Measurements from ENCODE around the gene RFC1. TPM values are rescaled to one million over a fixed set of nuclear protein-coding genes. Genes with fewer than 3 reads are reported as not detected.

Gene RFC1
- total and polyA plus RNA-seq, 4 donors = 13.3 to 45.2 (median 30.8) TPM

DNA sequence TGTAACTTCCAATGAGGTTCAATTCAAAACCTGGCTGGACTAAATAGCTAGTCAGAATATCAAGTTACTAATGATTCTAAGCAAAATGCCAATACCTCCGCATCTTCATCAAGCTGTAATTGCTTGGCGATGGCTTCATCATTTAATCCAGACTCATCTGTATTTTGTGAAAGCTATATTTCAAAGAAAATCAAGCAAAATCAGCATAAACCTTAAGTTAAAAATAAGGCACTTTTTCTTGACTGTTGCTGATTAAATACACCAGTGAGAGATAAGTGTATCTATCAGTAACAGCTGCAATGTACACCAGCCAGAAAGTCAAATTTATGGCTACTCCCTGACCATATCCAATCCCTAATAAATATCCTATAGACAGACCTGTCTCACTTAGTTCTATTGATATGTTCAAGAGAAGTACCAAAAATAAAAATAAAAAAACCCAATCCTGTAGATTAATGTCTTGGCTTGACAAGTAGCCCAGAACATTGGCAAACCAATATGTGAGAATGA lies 39.6 kb downstream of the RFC1 start:
- Histone ChIP-seq H3K4me3 (ENCODE audit: low read depth in 1 of 3, low read length in 3 of 3) (no peak overlapping the region), H3K9ac (ENCODE audit: low read depth in 1 of 2, low read length in 2 of 2) (no peak overlapping the region), H3K36me3 (ENCODE audit: control insufficient read depth in 4 of 4, insufficient read depth in 3 of 4, low read depth in 1 of 4, low read length in 3 of 4) (peaks cover 0 to 6% (median 2%) of the 10 kb centered on the region in 4 donors), H3K27ac (ENCODE audit: low read depth in 1 of 2, low read length in 2 of 2) (no peak overlapping the region), H3K4me1 (ENCODE audit: control insufficient read depth in 4 of 4, insufficient read depth in 4 of 4, low read length in 3 of 4) (peaks cover 11 to 20% (median 14%) of the 10 kb centered on the region in 4 donors), H3K27me3 (ENCODE audit: control insufficient read depth in 4 of 4, insufficient read depth in 4 of 4, low read length in 3 of 4) (no peaks in the 10 kb centered on the region), H3K9me3 (ENCODE audit: control insufficient read depth in 4 of 4, low read length in 3 of 4) (no peaks in the 10 kb centered on the region)
- DNase-seq (ENCODE audit: low spot score) = no peak
- no peak for TF ChIP-seq ZBTB33 (IDR thresholded peaks at IDR 0.05)
- no peak for TF ChIP-seq JUND (IDR thresholded peaks at IDR 0.05)
- no peak for TF ChIP-seq RAD21 (IDR thresholded peaks at IDR 0.05)
- TF ChIP-seq NR2F2 (IDR thresholded peaks at IDR 0.05) = no peak
- no peak for TF ChIP-seq HNF4G (IDR thresholded peaks at IDR 0.05)
- TF ChIP-seq, protein P1, sequence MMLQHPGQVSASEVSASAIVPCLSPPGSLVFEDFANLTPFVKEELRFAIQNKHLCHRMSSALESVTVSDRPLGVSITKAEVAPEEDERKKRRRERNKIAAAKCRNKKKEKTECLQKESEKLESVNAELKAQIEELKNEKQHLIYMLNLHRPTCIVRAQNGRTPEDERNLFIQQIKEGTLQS (IDR thresholded peaks at IDR 0.05) = no peak
- TF ChIP-seq TAF1 (conservative IDR thresholded peaks at IDR 0.05) = no peak
- no peak for TF ChIP-seq FOXA2 (IDR thresholded peaks at IDR 0.05)
- TF ChIP-seq YY1 (IDR thresholded peaks at IDR 0.05) = no peak
- no peak for TF ChIP-seq EGR1 (IDR thresholded peaks at IDR 0.05; ENCODE audit: low read depth in 2 of 2)
- 98% methylated on average over 2 of the region's 2 CpGs for WGBS

GRCh38 chr4:39324897-39325613 lies 41.1 kb downstream of the RFC1 start:
- Histone ChIP-seq H3K9me3 (ENCODE audit: control insufficient read depth in 4 of 4, low read length in 3 of 4) (no peaks in the 10 kb centered on the region), H3K36me3 (ENCODE audit: control insufficient read depth in 4 of 4, insufficient read depth in 3 of 4, low read depth in 1 of 4, low read length in 3 of 4) (peaks cover 0 to 6% (median 2%) of the 10 kb centered on the region in 4 donors), H3K27me3 (ENCODE audit: control insufficient read depth in 4 of 4, insufficient read depth in 4 of 4, low read length in 3 of 4) (no peaks in the 10 kb centered on the region), H3K4me1 (ENCODE audit: control insufficient read depth in 4 of 4, insufficient read depth in 4 of 4, low read length in 3 of 4) (peaks cover 11 to 17% (median 13%) of the 10 kb centered on the region in 4 donors), H3K4me3 (ENCODE audit: low read depth in 1 of 3, low read length in 3 of 3) (no peak overlapping the region), H3K9ac (ENCODE audit: low read depth in 1 of 2, low read length in 2 of 2) (no peak overlapping the region), H3K27ac (ENCODE audit: low read depth in 1 of 2, low read length in 2 of 2) (peak overlapping the region; percentile 72 to 89)
- WGBS = 59% methylated on average over 4 of the region's 4 CpGs
- no peak for DNase-seq (ENCODE audit: low spot score)
- no peak for TF ChIP-seq ZBTB33 (IDR thresholded peaks at IDR 0.05)
- peak; percentile 65 to 68 for TF ChIP-seq HNF4A (conservative IDR thresholded peaks at IDR 0.05)
- TF ChIP-seq RAD21 (IDR thresholded peaks at IDR 0.05) = peak; percentile 39 to 51
- TF ChIP-seq FOXA1 (IDR thresholded peaks at IDR 0.05) = no peak
- peak; percentile 76 for TF ChIP-seq YY1 (IDR thresholded peaks at IDR 0.05)
- peak; percentile 65 to 82 for TF ChIP-seq RXRA (IDR thresholded peaks at IDR 0.05)
- TF ChIP-seq, protein P1 (IDR thresholded peaks at IDR 0.05) = peak; percentile 28
- TF ChIP-seq SP1 (IDR thresholded peaks at IDR 0.05) = peak; percentile 57
- no peak for TF ChIP-seq HNF4G (IDR thresholded peaks at IDR 0.05)
- TF ChIP-seq EGR1 (IDR thresholded peaks at IDR 0.05; ENCODE audit: low read depth in 2 of 2) = no peak
- TF ChIP-seq, protein P2, sequence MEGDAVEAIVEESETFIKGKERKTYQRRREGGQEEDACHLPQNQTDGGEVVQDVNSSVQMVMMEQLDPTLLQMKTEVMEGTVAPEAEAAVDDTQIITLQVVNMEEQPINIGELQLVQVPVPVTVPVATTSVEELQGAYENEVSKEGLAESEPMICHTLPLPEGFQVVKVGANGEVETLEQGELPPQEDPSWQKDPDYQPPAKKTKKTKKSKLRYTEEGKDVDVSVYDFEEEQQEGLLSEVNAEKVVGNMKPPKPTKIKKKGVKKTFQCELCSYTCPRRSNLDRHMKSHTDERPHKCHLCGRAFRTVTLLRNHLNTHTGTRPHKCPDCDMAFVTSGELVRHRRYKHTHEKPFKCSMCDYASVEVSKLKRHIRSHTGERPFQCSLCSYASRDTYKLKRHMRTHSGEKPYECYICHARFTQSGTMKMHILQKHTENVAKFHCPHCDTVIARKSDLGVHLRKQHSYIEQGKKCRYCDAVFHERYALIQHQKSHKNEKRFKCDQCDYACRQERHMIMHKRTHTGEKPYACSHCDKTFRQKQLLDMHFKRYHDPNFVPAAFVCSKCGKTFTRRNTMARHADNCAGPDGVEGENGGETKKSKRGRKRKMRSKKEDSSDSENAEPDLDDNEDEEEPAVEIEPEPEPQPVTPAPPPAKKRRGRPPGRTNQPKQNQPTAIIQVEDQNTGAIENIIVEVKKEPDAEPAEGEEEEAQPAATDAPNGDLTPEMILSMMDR (IDR thresholded peaks at IDR 0.05; ENCODE audit: low read depth, low read length, missing input control) = no peak
- peak; percentile 67 for TF ChIP-seq FOXA2 (IDR thresholded peaks at IDR 0.05)
- peak; percentile 30 for TF ChIP-seq NR2F2 (IDR thresholded peaks at IDR 0.05)
- peak; percentile 84 for TF ChIP-seq REST (IDR thresholded peaks at IDR 0.05)
- no peak for TF ChIP-seq TAF1 (conservative IDR thresholded peaks at IDR 0.05)
- peak; percentile 56 for TF ChIP-seq MAX (IDR thresholded peaks at IDR 0.05)
- TF ChIP-seq JUND (IDR thresholded peaks at IDR 0.05) = peak; percentile 93 to 95
- no peak for TF ChIP-seq GABPA (IDR thresholded peaks at IDR 0.05 in 1 of 2, conservative IDR thresholded peaks at IDR 0.05 in 1 of 2)

All from liver (tissue), 9 donors.